Bone marrow (tissue), 2 donors: ENCODE measurements around the gene HPS5.
A peak's percentile ranks its signal among the peaks of the same experiment; 100 is the strongest.

ENCODE experiments used
- DNase-seq, 2 donors: peaks; one replicate each; lab custom pipeline; 2025; lab: John Stamatoyannopoulos, UW

Gene HPS5

DNA sequence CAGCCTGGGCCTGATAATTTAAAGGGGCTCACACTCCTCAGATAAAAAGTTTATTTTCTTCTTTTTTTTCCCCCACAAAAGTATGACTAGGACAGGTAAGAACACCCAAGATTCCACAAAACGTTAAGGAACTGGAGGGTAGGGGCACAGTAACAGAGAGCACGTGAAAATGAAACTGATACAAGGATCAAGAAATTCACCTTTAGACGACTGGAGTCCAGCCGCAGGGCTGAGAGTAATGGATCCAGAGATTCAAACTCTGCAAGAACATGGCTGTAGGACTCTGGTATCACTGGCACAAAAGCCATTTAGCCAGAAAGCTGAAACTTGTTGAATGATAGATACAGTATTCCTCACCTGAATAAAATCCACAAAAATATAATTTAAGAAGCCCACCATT lies 4.4 kb downstream of the HPS5 start:
- no peak for DNase-seq

DNA sequence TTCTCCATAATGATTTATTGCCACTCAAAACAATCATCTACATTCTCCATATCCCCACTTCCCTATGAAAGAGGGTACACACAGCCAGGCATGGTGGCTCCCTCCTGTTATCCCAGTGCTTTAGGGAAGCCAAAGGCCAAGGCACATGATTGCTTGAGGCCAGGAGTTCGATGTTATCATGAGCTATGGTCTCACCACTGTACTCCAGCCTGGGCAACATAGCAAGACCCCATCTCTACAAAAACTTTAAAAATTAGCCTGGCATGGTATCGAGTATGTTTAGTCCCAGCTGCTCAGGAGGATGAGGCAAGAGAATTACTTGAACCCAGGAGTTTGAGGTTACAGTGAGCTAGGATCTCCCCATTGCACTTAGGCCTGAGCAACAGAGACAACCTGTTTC lies 6.0 kb downstream of the HPS5 start:
- no peak for DNase-seq

DNA sequence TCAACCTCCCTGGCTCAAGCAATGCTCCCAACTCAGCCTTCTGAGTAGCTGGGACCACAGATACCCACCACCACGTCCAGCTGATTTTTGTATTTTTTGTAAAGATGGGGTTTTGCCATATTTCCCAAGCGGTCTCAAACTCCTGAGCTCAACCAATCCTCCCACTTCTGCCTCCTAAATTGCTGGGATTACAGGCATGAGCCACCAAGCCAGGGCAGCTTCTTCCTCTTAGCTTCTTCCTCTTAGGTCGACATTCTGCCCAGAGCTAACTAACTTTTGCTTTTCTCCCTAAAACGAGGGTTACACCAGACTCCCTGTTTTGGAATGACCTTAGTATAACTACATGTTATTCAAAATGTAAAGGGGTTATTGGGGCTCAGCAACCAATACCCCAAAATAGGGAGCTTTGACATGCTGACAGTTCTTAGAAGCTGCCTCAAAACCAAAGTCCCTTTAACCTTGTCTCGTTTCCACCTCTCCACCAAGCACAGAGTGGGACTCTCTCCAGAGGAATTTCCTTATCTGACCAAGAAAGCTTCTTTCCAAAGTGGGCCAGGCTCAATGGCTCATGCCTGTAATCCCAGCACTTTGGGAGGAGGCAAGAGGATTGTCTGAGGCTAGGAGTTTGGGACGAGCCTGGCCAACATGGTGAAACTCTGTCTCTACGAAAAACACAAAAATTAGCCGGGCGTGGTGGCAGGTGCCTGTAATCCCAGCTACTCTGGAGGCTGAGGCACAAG lies 7.0 kb downstream of the HPS5 start:
- DNase-seq: no peak

DNA sequence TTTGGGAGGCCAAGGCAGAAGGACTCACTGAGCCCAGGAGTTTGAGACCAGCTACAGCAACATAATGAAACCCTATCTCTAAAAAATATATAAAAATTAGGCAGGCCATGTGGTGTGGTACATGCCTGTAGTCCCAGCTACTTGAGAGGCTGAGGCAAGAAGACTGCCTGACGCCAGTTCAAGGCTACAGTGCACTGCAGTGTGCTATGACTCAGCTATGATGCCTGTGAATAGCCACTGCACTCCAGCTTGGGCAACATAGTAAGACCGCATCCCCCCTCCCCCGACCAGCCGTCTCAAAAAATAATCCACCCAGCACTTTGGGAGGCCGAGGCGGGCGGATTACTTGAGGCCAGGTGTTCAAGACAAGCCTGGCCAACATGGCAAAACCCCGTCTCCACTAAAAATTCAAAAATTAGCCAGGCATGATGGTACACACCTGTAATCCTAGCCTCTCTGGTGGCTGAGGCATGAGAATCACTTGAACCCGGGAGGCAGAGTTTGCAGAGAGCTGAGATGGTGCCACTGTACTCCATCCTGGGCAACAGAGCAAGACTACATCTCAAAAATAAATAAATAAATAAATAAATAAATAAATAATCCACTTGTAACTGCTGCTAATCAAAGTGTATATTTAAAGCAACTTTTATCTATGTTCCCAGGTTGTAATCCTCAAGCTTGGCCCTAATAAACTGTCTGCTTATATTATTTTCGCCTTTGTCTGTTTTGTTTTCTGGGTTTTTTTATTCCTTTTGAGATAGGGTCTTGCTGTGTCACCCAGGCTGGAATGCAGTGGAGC lies 7.8 kb downstream of the HPS5 start:
- no peak for DNase-seq

DNA sequence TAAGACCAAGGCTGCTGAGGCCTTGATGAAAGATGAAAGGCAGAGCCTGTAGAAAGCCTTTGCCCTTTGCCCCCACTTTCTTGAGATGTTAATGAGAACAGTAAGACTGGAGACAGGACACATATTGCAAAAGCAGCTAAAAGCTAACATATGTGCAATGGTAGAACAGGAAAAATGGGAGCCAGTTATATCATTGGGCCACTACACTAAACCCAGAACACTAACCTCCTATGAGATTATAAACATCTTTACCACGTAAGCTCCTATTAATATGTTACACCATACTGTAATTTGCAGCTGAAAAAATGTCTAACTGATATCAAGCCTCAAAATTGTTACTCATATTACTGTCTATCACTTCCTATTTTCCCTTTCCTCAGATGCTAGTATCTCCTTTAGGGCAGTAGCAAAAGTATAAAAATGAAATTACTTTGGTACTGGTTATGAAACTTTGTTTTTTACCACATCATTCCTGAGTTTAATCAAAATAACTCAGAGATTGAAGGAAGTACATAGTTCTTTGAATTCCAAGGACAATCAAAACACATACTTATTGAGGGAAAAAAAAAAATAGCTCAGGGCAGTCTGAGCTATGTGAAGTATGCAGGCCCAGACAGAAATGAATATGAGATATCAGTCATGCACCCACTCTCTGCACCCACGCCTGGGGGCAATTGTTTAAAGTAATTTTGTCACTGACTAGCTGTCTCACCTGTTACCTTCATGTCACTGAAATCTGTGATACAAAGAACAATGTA lies 9.1 kb downstream of the HPS5 start:
- no peak for DNase-seq

DNA sequence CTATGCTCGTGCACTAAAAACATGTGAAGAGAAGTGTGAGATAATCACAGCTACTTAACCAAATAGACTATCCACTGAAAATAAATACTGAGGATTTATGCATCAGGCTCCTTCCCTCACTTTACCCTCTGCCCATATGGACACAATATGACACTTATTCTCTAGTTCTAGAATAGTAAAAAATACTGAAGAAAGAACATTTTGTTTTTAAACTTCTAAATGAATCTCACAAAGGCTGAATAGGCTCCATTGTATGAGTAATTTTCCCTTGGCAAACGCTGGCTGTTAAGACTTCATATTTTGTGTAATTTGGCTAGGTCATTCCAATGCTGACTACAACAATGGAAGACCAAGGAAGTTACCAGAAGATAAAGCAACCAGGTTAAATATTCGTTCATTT lies 9.9 kb downstream of the HPS5 start:
- DNase-seq: no peak

DNA sequence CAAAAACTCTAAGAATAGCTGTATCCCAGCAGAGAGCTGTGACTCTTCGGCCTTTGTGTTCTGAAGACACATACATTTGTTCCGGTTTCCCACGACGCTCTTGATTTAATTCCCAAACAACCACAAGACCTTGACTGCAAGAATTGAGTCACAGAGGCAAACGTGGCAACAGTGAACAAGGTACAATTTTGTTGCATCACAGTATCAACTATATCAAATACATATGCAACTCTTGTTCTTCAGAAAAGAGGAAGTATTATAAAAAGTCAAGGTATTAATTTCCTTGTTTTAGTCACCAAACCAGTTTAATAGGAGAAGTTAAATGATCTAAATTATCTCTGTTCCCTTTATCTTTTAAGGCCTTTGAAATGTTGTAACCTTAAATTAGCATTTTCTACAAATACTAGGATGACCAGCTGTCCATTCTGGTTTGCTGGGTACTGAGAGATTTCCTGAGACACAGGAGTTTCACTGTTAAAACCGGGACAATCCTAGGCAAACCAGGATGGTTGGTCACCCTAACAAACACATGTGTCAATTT lies 11.1 kb downstream of the HPS5 start:
- DNase-seq: peak in 1 of 2 donors; percentile 7

DNA sequence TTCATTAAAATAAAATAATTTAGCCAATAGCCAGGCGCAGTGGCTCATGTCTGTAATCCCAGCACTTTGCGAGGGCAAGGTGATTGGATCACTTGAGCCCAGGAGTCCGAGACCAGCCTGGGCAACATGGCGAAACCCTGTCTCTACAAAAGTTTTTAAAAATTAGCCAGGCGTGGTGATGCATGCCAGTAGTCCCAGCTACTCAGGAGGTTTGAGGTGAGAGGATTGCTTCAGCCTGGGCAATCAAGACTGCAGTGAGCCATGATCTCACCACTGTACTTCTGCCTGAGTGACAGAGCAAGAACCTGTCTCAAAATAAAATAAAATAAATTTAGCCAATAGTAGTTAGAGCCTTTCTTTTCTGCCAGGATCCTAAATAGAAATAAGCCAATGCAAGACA lies 12.2 kb downstream of the HPS5 start:
- DNase-seq: no peak

DNA sequence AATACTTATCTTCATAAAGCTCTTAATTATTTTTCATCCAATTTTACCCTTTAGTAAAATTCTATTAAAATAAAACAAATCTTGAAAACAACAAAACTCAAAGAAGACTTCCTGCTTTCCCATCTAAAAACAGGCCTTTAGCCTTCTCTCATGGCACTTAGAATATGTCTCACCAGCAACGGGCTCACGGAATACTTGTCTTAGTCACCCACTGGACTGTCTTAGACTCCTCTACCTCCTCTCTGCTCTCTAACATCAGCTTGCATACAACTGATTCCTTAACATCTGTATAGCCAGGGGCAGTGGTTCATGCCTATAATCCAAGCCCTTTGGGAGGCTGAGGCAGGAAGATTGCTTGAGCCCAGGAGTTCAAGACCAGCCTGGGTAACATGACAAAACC lies 13.7 kb downstream of the HPS5 start:
- DNase-seq: no peak

DNA sequence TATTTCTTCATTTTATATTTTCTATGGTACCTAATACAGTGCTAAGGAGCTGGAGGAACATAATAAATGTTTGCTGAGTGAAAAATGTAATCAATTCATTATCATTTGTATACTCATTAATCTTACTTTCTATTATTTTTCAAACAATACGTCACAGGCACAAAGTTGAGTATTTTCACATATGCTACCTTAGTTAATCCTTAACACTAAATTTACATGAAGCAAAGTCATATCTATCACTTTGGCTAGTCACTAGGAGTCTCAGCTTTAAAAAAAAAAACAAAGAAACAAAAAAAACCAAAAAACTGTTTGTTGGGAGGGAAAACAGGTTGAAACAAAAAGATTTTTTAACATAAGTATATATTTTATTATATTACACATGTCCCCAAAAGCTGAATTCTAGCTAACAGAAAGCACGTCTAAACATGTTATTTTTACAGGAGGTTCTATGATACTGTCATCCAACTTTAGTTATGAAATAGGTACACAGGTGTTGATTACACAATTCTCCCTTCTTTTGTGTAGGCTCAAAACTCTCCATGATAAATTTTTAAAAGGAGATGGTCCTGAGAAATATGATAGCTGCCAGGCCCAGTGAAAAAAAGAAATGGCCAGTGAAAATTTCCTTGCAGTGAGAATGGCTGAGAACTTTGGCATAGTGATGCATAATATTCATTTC lies 14.3 kb downstream of the HPS5 start:
- DNase-seq: no peak

DNA sequence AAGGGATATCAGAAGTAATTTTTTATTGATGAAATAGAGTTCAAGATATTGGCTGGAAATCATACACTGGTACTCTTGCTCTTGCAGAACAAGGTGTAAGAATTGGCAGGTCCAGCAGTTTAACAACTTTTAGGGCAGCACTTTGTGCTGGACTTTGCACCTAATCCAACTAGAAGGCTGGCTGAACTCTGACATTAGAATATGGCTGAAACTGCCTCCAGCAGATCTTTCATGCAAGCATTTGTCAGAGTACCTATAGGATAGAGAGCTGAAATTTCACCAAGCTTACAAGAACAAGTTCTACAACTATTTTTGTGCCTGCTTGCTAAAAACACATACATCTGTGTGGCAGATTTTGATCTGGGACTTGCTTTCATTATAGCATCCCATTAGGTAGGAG lies 17.2 kb downstream of the HPS5 start:
- no peak for DNase-seq

DNA sequence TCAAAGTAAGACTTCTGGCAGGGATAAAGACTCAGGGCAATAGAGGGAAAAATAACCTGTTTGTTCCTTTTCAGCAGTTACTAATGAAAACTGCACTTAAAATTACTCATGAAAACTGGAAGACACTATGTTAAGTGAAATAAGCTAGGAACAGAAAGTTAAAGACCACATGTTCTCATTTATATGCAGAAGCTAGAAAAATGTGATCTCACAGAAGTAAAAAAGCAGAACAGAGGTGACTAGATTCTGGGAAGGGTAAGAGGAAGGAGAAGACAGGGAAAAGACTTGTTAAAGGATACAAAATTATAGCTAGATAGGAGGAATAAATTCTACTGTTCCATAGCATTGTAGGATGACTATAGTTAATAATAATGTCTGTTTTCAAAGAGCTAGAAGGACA lies 22.2 kb downstream of the HPS5 start:
- no peak for DNase-seq

DNA sequence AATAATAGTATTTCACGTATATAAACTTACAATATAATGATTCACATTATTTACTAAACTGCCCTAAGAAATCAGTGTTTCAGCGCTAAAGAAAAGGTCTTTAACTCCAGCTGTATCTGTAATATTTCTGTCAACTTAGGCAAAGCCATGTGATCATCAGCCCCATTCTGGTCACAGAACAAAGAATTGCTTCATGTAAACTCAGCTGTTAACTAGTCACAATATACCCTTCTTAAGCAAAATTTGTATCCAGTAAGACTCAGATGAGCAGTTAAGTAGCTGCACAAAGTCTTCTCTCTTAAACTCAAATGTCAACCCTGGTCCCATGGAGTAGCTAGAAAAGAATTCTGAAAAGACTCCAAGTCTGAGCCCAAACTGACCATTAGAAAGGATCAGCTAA lies 26.6 kb downstream of the HPS5 start:
- no peak for DNase-seq

DNA sequence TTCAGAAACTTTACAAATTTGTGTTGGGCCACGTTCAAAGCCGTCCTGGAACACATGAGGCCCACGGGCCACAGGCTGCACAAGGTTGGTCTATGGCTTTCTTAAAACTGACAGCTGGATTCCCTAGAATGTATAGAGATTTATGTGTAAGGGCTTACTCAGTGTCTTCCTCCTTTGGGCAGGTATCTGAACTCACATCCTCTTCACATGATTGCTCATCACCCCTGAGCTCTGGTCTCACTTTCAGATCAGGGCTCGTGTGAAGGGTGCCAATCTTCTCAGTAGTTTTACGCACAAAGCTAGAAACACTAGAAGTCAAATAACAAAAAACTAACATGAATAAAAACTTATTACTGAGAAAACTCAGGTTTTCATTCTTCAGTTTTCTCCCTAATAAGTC lies 27.1 kb downstream of the HPS5 start:
- no peak for DNase-seq

DNA sequence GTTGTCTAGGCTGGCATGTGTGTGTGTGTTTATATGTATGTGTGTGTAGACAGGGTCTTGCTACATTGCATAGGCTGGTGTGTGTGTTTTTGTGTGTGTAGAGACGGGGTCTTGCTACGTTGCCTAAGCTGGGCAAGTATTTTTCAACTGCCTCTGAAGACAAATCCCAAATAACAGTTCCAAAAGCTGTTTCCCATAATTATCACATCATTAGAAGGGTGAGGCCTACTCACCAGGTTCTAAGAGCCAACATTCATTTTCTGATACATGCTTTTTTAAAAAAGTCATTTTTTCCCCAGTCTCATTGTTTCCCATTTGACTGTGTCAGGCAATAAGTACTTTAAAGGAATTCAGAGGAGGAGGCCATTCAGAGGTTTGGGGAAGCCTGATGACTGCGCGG lies 33.0 kb downstream of the HPS5 start:
- no peak for DNase-seq

DNA sequence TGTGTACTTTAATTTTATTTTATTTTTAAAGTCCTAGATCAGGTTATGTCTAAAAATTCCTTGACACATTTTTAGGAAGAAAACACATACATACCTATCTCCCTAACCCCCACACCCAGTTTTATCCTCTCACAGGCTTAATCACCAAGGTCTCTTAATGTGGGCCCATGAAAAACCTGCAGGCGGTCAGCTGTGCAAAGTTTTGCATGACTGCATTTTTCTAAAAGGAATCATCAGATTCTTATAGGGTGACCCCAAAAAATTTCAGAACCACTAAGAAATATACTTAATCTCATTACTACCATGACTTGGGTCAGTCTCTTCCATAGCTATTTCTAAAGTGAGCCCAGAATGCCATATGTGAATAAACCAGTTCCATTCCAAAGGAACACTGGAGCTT lies 36.1 kb downstream of the HPS5 start:
- no peak for DNase-seq

DNA sequence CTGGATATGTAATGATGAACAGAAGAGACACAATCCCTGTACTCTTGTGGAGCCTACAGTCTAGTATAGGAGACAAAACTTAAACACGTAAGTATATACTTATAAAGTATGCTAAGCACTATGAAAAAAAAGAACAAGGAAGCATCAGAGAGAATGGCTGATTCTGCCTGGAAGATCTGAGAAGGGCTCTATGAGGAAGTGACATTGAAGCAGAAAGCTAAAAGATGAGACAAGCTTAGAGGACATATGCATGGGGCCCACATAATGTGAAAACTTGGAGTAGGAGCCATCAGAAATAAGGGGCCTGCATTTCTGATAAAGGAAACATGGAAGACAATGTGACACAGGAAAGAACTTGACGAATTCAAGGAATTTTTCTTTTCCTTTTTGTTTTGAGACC lies 39.3 kb downstream of the HPS5 start:
- DNase-seq: no peak

DNA sequence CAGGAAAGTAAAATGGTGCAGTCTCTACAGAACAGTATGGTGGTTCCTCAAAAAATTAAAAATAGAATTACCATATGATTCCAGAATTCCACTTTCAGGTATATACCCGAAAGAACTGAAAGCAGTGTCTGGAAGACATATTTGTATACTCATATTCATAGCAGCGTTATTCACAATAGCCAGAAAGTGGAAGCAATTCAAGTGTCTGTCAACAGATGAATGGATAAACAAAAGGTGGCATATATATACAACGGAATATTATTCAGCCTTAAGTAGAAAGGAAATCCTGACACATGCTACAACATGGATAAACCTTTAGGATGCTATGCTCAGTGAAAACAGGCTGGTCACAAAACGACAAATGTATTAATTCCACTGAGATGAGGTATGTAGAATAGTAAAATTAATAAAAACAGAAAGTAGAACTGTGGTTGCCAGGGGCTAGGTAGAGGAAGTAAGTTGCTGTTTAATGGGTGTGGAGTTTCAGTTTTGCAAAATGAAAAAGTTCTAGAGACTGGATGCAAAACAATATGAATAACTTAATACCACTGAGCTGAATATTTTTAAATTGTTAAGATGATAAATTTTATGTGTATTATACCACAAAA lies 41.4 kb downstream of the HPS5 start:
- DNase-seq: no peak

DNA sequence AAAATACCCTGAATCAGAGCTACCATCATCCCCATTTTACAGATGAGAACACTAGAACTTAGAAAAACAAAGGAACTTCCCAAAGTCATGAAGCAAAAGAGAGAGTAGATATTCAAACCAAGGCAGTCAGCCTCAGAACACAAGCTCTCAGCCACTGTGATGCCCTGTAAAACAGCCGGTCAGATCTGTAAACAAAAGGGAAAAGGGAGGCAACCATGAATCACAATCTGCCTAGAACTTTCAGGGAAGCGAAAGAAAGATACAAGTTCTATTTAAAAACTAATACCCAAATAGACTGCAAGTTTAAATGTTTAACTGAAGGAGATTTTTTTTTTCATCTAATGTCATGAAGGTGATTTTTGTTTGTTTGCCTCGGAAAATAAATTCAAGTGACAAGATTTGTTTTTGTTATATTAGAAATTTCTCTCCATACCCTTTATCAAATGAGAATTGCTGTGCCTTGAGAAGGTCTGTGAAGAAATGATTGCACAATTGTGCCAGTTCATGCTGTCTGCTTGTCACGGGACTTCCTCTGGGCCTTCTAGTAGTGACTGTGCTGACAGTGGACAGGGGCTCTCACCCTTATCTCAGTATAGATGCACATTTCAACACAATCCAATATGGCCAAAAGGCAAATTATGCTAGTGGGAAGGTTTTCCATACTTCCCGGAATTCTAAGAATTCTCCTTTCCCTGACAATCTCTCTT lies 44.2 kb downstream of the HPS5 start:
- no peak for DNase-seq

DNA sequence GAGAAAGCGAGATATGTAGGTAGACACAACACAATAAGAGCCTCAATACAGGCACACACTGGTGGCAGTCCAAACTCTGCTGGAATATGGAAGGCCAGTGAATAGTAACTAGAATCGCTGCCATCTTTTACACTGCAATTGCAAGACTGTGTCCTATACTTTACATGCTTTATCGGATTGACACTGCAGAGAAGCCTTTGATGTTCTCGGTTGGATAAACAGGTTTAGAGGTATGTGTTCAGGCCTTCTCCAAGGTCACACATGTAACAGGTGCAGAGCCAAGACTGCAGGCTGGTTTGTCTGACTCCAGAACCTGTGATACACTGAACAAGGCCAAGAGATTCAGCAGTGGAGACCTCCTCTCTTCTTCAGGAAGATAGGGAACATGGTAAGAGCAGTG lies 50.7 kb downstream of the HPS5 start:
- DNase-seq: no peak

DNA sequence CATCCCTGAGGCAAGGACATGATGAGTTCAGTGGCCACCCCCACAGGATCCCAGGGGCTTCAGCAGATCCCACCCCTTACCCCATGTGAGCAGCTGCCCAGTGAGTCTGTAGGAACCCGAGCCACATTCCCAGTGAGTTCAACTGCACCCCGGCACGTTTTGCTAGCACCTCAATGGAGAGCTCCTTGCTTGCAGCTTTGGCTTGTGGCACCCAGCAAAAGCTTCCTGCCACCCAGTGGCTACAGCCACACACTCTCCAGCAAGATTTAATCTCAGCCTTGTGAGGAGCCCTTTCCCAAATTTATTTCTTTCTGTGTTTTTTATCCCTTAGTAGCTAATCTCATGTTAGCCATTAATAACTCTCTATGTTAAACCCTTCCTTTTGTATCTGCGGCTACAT lies 51.8 kb downstream of the HPS5 start:
- DNase-seq: no peak
